ENCODE results near the gene MACROD2. TPM values are rescaled to one million over a fixed set of nuclear protein-coding genes. Genes with fewer than 3 reads are reported as not detected.

Gene MACROD2
- total RNA-seq, 1 experiment from 2014 or later, result 3.7 TPM

DNA sequence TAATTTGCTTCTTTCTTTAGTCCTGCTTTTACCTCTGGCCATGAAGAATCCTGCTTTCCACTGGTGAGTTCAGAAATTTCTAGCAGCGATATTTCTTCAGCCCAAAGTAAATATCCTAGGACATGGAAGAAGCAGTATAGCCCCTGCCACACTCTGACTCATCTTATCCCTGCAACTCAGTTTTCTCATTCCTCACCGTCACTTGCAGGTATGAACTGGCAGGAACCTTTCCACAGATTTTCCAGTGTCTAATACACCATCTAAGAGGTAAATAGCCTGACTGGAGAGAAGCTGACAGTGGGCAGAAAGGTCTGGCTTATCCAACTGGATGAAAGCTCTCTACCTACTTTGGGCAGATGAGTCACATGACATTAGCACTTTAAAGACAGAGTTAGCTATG, 1158.8 kb downstream of the MACROD2 start:
- ATAC-seq (no peak), DNase-seq (ENCODE audit: low read depth, low spot score) (no peak)
- Histone ChIP-seq H3K27ac (ENCODE audit: low read depth, low read length) (no peak overlapping the region), H3K27me3 (ENCODE audit: insufficient read depth, low read length) (no peaks in the 10 kb centered on the region), H3K4me2 (ENCODE audit: low read length) (no peak overlapping the region), H3K9ac (ENCODE audit: low read length) (no peak overlapping the region), H3K79me2 (ENCODE audit: insufficient read depth, low read length) (no peaks in the 10 kb centered on the region), H3K9me3 (ENCODE audit: control insufficient read depth in 1 of 2, insufficient read depth in 1 of 2, low read depth in 1 of 2, low read length in 2 of 2) (no peaks in the 10 kb centered on the region), H4K20me1 (ENCODE audit: insufficient read depth) (no peaks in the 10 kb centered on the region), H3K36me3 (ENCODE audit: control insufficient read depth in 1 of 2, insufficient read depth in 2 of 2, low read length in 2 of 2) (no peaks in the 10 kb centered on the region), H2AFZ (ENCODE audit: low read depth, low read length, poor library complexity, severe bottlenecking) (no peak overlapping the region), H3K4me3 (replicated peaks in 1 of 2; ENCODE audit: low read depth in 1 of 2, low read length in 2 of 2) (no peak overlapping the region), H3K9me2 (ENCODE audit: insufficient read depth) (no peaks in the 10 kb centered on the region), H3K4me1 (ENCODE audit: control insufficient read depth in 1 of 2, insufficient read depth in 2 of 2, low read length in 2 of 2) (no peaks in the 10 kb centered on the region)
- RAD21 ChIA-PET (ENCODE audit: low non-redundant PET in 1 of 2, low total read pairs in 2 of 2, uncharacterized antibody in 2 of 2, unreplicated experiment in 2 of 2), result no interaction called here
- no TSS peak for BruUV-seq (replicated peaks)
- intact Hi-C loops (cut with micrococcal nuclease), result no loop called here
- POLR2A ChIA-PET, result no interaction called here
- CTCF ChIA-PET, result no interaction called here
- TF ChIP-seq JUND (IDR thresholded peaks at IDR 0.05) (no peak), YY1 (IDR thresholded peaks at IDR 0.05; ENCODE audit: extremely low read depth, insufficient replicate concordance, low read depth, low read length) (no peak), ELF1 (IDR thresholded peaks at IDR 0.05; ENCODE audit: borderline replicate concordance, low read depth) (no peak), POLR2A (IDR thresholded peaks at IDR 0.05; ENCODE audit: borderline replicate concordance, extremely low read depth, insufficient read depth, insufficient read length) (no peak), POLR2AphosphoS5 (IDR thresholded peaks at IDR 0.05; ENCODE audit: low read depth, low read length) (no peak)
- TF ChIP-seq, protein P1, sequence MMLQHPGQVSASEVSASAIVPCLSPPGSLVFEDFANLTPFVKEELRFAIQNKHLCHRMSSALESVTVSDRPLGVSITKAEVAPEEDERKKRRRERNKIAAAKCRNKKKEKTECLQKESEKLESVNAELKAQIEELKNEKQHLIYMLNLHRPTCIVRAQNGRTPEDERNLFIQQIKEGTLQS (IDR thresholded peaks at IDR 0.05), result no peak
- TF ChIP-seq, protein P2, sequence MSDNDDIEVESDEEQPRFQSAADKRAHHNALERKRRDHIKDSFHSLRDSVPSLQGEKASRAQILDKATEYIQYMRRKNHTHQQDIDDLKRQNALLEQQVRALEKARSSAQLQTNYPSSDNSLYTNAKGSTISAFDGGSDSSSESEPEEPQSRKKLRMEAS (IDR thresholded peaks at IDR 0.05), result no peak
- TF ChIP-seq, protein P3, sequence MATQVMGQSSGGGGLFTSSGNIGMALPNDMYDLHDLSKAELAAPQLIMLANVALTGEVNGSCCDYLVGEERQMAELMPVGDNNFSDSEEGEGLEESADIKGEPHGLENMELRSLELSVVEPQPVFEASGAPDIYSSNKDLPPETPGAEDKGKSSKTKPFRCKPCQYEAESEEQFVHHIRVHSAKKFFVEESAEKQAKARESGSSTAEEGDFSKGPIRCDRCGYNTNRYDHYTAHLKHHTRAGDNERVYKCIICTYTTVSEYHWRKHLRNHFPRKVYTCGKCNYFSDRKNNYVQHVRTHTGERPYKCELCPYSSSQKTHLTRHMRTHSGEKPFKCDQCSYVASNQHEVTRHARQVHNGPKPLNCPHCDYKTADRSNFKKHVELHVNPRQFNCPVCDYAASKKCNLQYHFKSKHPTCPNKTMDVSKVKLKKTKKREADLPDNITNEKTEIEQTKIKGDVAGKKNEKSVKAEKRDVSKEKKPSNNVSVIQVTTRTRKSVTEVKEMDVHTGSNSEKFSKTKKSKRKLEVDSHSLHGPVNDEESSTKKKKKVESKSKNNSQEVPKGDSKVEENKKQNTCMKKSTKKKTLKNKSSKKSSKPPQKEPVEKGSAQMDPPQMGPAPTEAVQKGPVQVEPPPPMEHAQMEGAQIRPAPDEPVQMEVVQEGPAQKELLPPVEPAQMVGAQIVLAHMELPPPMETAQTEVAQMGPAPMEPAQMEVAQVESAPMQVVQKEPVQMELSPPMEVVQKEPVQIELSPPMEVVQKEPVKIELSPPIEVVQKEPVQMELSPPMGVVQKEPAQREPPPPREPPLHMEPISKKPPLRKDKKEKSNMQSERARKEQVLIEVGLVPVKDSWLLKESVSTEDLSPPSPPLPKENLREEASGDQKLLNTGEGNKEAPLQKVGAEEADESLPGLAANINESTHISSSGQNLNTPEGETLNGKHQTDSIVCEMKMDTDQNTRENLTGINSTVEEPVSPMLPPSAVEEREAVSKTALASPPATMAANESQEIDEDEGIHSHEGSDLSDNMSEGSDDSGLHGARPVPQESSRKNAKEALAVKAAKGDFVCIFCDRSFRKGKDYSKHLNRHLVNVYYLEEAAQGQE (IDR thresholded peaks at IDR 0.05; ENCODE audit: low read depth), result no peak

Data from HCT116 (cell line).